H1 (cell line): ENCODE results near the gene CST8. TPM values are rescaled to one million over a fixed set of nuclear protein-coding genes. Genes with fewer than 3 reads are reported as not detected.

ENCODE experiments used
- CTCF ChIA-PET: fragments of 300-600 bp; sonication (Branson Sonifier 250); formaldehyde crosslinking; loops from one replicate; lab custom pipeline; 2021; ENCODE audit not compliant: partially characterized antibody; lab: Charles Lee
- POLR2A ChIA-PET: fragments of 300-600 bp; sonication (Branson Sonifier 250); formaldehyde crosslinking; loops from one replicate; lab custom pipeline; 2021; ENCODE audit warnings: inconsistent platforms; ENCODE audit not compliant: partially characterized antibody; lab: Charles Lee
- DNase-seq, 2 experiments: peaks; one replicate each; pipeline versions ENCODE4 v3.0.0 to v3.0.0-alpha.2; 2010 to 2022; ENCODE audit warnings: low spot score in 2 of 2, low read depth in 1 of 2, mixed read lengths in 1 of 2
- FAIRE-seq: peaks from 2 replicates; lab custom pipeline; 2011; peaks lifted over from hg19 to GRCh38; lab: Jason Lieb, UNC
- H2AFZ ChIP-seq: 2 replicates; pipeline ENCODE4 v1.8.1; 2012; ENCODE audit warnings: low read length, inconsistent platforms
- H2AK5ac ChIP-seq: 2 replicates; pipeline ENCODE4 v1.6.1; 2013; ENCODE audit warnings: low read depth, low read length
- H2BK120ac ChIP-seq: replicated peaks from 2 replicates; pipeline ENCODE3; 2013; ENCODE audit warnings: low read depth, low read length, inconsistent platforms
- H2BK12ac ChIP-seq: 2 replicates; pipeline ENCODE4 v1.6.1; 2013; ENCODE audit warnings: low read depth, low read length
- H2BK15ac ChIP-seq: 2 replicates; pipeline ENCODE4 v1.6.1; 2013; ENCODE audit warnings: low read length
- H2BK20ac ChIP-seq: 2 replicates; pipeline ENCODE4 v1.6.1; 2013; ENCODE audit warnings: low read length
- H2BK5ac ChIP-seq: 2 replicates; pipeline ENCODE4 v1.6.1; 2013; ENCODE audit warnings: low read depth, low read length
- H3K14ac ChIP-seq: 2 replicates; pipeline ENCODE4 v1.6.1; 2013; ENCODE audit warnings: inconsistent platforms; ENCODE audit not compliant: insufficient read length
- H3K18ac ChIP-seq: 2 replicates; pipeline ENCODE4 v1.6.1; 2013; ENCODE audit warnings: low read length; ENCODE audit errors: extremely low read depth
- H3K23ac ChIP-seq: 2 replicates; pipeline ENCODE4 v1.6.1; 2013; ENCODE audit warnings: inconsistent platforms; ENCODE audit not compliant: insufficient read length
- H3K23me2 ChIP-seq: 2 replicates; pipeline ENCODE4 v1.6.1; 2013; ENCODE audit warnings: low read depth, low read length
- H3K27ac ChIP-seq: 2 replicates; pipeline ENCODE4 v1.6.1; 2011; ENCODE audit warnings: low read depth, low read length, inconsistent platforms
- H3K27me3 ChIP-seq, 4 experiments: replicated peaks in 1 of 4; 1 replicate in 1 of 4; 2 replicates in 3 of 4; pipeline versions ENCODE4 v1.6.1 to v1.8.1; 2011 to 2013; ENCODE audit warnings: low read length in 3 of 4, mild to moderate bottlenecking in 3 of 4, inconsistent platforms in 2 of 4, mixed read lengths in 2 of 4, moderate library complexity in 1 of 4; ENCODE audit not compliant: control insufficient read depth in 3 of 4, insufficient read depth in 3 of 4; ENCODE audit errors: extremely low read depth in 1 of 4
- H3K36me3 ChIP-seq, 4 experiments: 2 replicates each; pipeline versions ENCODE4 v1.6.1 to v1.8.1; 2011 to 2013; ENCODE audit warnings: mild to moderate bottlenecking in 4 of 4, low read length in 3 of 4, moderate library complexity in 2 of 4, control low read depth in 1 of 4, inconsistent platforms in 1 of 4; ENCODE audit not compliant: insufficient read depth in 4 of 4, control insufficient read depth in 2 of 4
- H3K4ac ChIP-seq: replicated peaks from 2 replicates; pipeline ENCODE3; 2013; ENCODE audit warnings: low read length, low read depth, mixed read lengths, inconsistent platforms; ENCODE audit not compliant: insufficient read length
- H3K4me1 ChIP-seq, 4 experiments: replicated peaks in 1 of 4; 1 replicate in 1 of 4; 2 replicates in 3 of 4; pipeline versions ENCODE4 v1.6.1 to v1.8.1; 2011 to 2013; ENCODE audit warnings: low read length in 3 of 4, inconsistent platforms in 2 of 4, mixed read lengths in 1 of 4; ENCODE audit not compliant: insufficient read depth in 4 of 4, control insufficient read depth in 3 of 4
- H3K4me2 ChIP-seq, 2 experiments: 2 replicates each; pipeline versions ENCODE4 v1.6.1 to v1.8.1; 2011 to 2013; ENCODE audit warnings: low read depth in 2 of 2, low read length in 2 of 2, control low read depth in 1 of 2, inconsistent platforms in 1 of 2, mild to moderate bottlenecking in 1 of 2; ENCODE audit not compliant: insufficient read depth in 1 of 2
- H3K4me3 ChIP-seq, 4 experiments: fragments of 200-600, 300-600 bp in 1 of 4; sonication (generic), shearing (Covaris generic), sonication (Bioruptor Twin) in 1 of 4; 2 replicates each; pipeline versions ENCODE4 v1.5.1 to v1.8.1; 2011 to 2016; ENCODE audit warnings: low read length in 4 of 4, low read depth in 3 of 4, control low read depth in 2 of 4, inconsistent platforms in 2 of 4, mild to moderate bottlenecking in 2 of 4, mixed read lengths in 1 of 4, moderate library complexity in 1 of 4; ENCODE audit not compliant: insufficient read depth in 2 of 4; ENCODE audit errors: extremely low read depth in 1 of 4
- H3K56ac ChIP-seq: replicated peaks from 2 replicates; pipeline ENCODE3; 2013; ENCODE audit warnings: low read depth, mild to moderate bottlenecking, mixed read lengths, low read length, inconsistent platforms; ENCODE audit not compliant: insufficient read length
- H3K79me1 ChIP-seq: 2 replicates; pipeline ENCODE4 v1.6.1; 2013; ENCODE audit warnings: low read depth, low read length, control low read depth
- H3K79me2 ChIP-seq, 2 experiments: 2 replicates each; pipeline versions ENCODE4 v1.6.1 to v1.8.1; 2012 to 2013; ENCODE audit warnings: low read length in 2 of 2, mild to moderate bottlenecking in 2 of 2, inconsistent platforms in 1 of 2; ENCODE audit not compliant: insufficient read depth in 2 of 2, control insufficient read depth in 1 of 2
- H3K9ac ChIP-seq, 4 experiments: replicated peaks in 1 of 4; 1 replicate in 1 of 4; 2 replicates in 3 of 4; pipeline versions ENCODE4 v1.6.1 to v1.8.1; 2011 to 2013; ENCODE audit warnings: low read depth in 3 of 4, low read length in 3 of 4, control low read depth in 2 of 4, mild to moderate bottlenecking in 2 of 4, moderate library complexity in 2 of 4, inconsistent platforms in 1 of 4; ENCODE audit errors: extremely low read depth in 1 of 4
- H3K9me3 ChIP-seq, 2 experiments: 2 replicates each; pipeline versions ENCODE4 v1.6.1 to v1.8.1; 2012 to 2013; ENCODE audit warnings: mild to moderate bottlenecking in 2 of 2, moderate library complexity in 2 of 2, control low read depth in 1 of 2, inconsistent platforms in 1 of 2, low read depth in 1 of 2, low read length in 1 of 2, mixed read lengths in 1 of 2; ENCODE audit not compliant: insufficient read depth in 2 of 2
- H4K20me1 ChIP-seq, 2 experiments: replicated peaks in 1 of 2; 2 replicates each; pipeline versions ENCODE3 to v1.8.1; 2011 to 2013; ENCODE audit warnings: inconsistent platforms in 2 of 2, low read length in 2 of 2, mild to moderate bottlenecking in 1 of 2; ENCODE audit not compliant: insufficient read depth in 2 of 2, control insufficient read depth in 1 of 2
- H4K5ac ChIP-seq: 2 replicates; pipeline ENCODE4 v1.6.1; 2013; ENCODE audit warnings: low read length, low read depth, mixed read lengths, inconsistent platforms; ENCODE audit not compliant: insufficient read length
- H4K8ac ChIP-seq: 2 replicates; pipeline ENCODE4 v1.8.0; 2013; ENCODE audit warnings: mild to moderate bottlenecking, moderate library complexity, low read length, inconsistent platforms; ENCODE audit not compliant: insufficient read depth; ENCODE audit errors: extremely low read depth
- H4K91ac ChIP-seq: replicated peaks from 2 replicates; pipeline ENCODE3; 2013; ENCODE audit warnings: low read length, mixed read lengths, inconsistent platforms; ENCODE audit not compliant: insufficient read length
- CTCF ChIP-seq, 3 experiments: IDR thresholded peaks; 1 replicate in 2 of 3; 2 replicates in 1 of 3; pipeline versions ENCODE4 v1.5.1 to v1.6.1; 2011; ENCODE audit warnings: low read length in 3 of 3, mild to moderate bottlenecking in 3 of 3, inconsistent platforms in 2 of 3, low read depth in 1 of 3, moderate library complexity in 1 of 3; ENCODE audit not compliant: insufficient read depth in 1 of 3; ENCODE audit errors: control extremely low read depth in 1 of 3
- WGBS, 2 experiments: shearing (Covaris generic) in 1 of 2; methylation state at CpG; one replicate each; pipeline versions ENCODE4 v1.1.6 to v1.1.7; 2013 to 2015; ENCODE audit warnings: low lambda C conversion rate in 2 of 2, mixed read lengths in 2 of 2, inconsistent platforms in 1 of 2, low coverage in 1 of 2, missing lambda C conversion rate in 1 of 2; ENCODE audit not compliant: insufficient replicate concordance in 2 of 2, insufficient coverage in 1 of 2, insufficient read length in 1 of 2; ENCODE audit errors: extremely low coverage in 1 of 2, missing lambda C conversion rate in 1 of 2; 5-methylcytosine and 5-hydroxymethylcytosine counted together
- polyA plus RNA-seq, 7 experiments: library from polyadenylated mRNA; depleted of rRNA in 3 of 7; stranded (reverse) in 5 of 7; unstranded in 2 of 7; fragments of >200 nt in 5 of 7; fragments of 200-250 nt in 2 of 7; gene quantifications; 1 replicate in 5 of 7; 2 replicates in 1 of 7; 4 replicates in 1 of 7; pipeline versions ENCODE4 v1.2.1 to v1.2.3, GENCODE V29; 2011 to 2013; ENCODE audit warnings: missing spikeins in 2 of 7, mixed read lengths in 2 of 7
- total RNA-seq: library from RNA; stranded (reverse); fragmentation: NEBNext Ultra II Directional; extraction: Animal tissue kit (Norgen Biotek cat#: 25700); gene quantifications from 2 replicates; pipeline ENCODE4 v1.2.1, GENCODE V29; 2021

The CST8 gene
- total and polyA plus RNA-seq, 2 of the 8 experiments (the other 6 are each of a cell fraction or from before 2014, with no cell fraction given): not detected

- H3K4me1 ChIP-seq: peaks cover 0 to 15% (median 5%) of the 10 kb centered on the region in 4 experiments; a peak in 5 of 7 replicates
- peak overlapping the region; percentile 85; the same call in 1 of the 2 replicates for H2BK12ac ChIP-seq
- no peak overlapping the region for H3K23ac ChIP-seq
- no peaks in the 10 kb centered on the region for H3K23me2 ChIP-seq
- ChIA-PET CTCF (interaction anchor here (0.9 to 3.0 kb wide), 14 partner anchors 8 to 102 kb away, joined by 3 to 12 read pairs (median 4); no protein-coding TSS in a partner anchor), POLR2A (no interaction called here)
- no peak overlapping the region for H4K91ac ChIP-seq
- H3K79me1 ChIP-seq: no peaks in the 10 kb centered on the region
- H4K5ac ChIP-seq: no peak overlapping the region
- H4K20me1 ChIP-seq: no peaks in the 10 kb centered on the region
- 76% methylated on average over 6 of the region's 6 CpGs; no CpG with 5 or more reads in 1 of the 2 experiments for WGBS, 2 experiments
- H3K4ac ChIP-seq: no peak overlapping the region
- H3K9me3 ChIP-seq: 0 out of 4 replicates have a peak, but pooled peaks cover 0 to 2% of the 10 kb centered on the region in 2 experiments
- peaks cover 0 to 3% (median 1%) of the 10 kb centered on the region in 4 experiments; a peak in 1 of 7 replicates for H3K27me3 ChIP-seq
- H3K18ac ChIP-seq: peak overlapping the region; percentile 43; the same call in 1 of the 2 replicates
- no peaks in the 10 kb centered on the region for H3K36me3 ChIP-seq
- H4K8ac ChIP-seq: no peak overlapping the region
- H2AFZ ChIP-seq: no peak overlapping the region
- H2BK120ac ChIP-seq: no peak overlapping the region
- DNase-seq: no peak
- H3K14ac ChIP-seq: no peak overlapping the region
- no peak overlapping the region for H3K27ac ChIP-seq
- peak overlapping the region; percentile 82; the same call in 1 of the 2 replicates for H2BK5ac ChIP-seq
- H3K9ac ChIP-seq: no peak overlapping the region
- H2BK20ac ChIP-seq: peak overlapping the region; percentile 51; the same call in 1 of the 2 replicates
- H3K79me2 ChIP-seq: no peaks in the 10 kb centered on the region
- no peak overlapping the region for H3K56ac ChIP-seq
- H3K4me2 ChIP-seq: no peak overlapping the region
- no peak overlapping the region for H2AK5ac ChIP-seq
- H2BK15ac ChIP-seq: no peak overlapping the region
- no peak for FAIRE-seq
- H3K4me3 ChIP-seq: no peak overlapping the region
- peak; percentile 53 to 81 (median 56) for TF ChIP-seq CTCF (IDR thresholded peaks at IDR 0.05; ENCODE audit: control extremely low read depth in 1 of 3, insufficient read depth in 1 of 3, low read depth in 1 of 3, low read length in 3 of 3)
Observed at GRCh38 chr20:23507346-23507745, 16.4 kb downstream of the CST8 start.
